ENCODE data around the gene MPDZ. TPM values are rescaled to one million over a fixed set of nuclear protein-coding genes. Genes with fewer than 3 reads are reported as not detected.

The MPDZ gene
- total and polyA plus RNA-seq, 8 donors, result 6.4 to 54.3 (median 13.7) TPM

- Histone ChIP-seq H3K27ac (no peak overlapping the region), H3K9me3 (peaks cover 0 to 20% (median 4%) of the 10 kb centered on the region in 4 donors), H3K36me3 (no peaks in the 10 kb centered on the region), H3K4me1 (no peaks in the 10 kb centered on the region), H3K4me3 (no peak overlapping the region), H3K27me3 (no peaks in the 10 kb centered on the region)
- intact Hi-C loops (cut with DNase I; ENCODE audit: low total_unique reads), result no loop called here
- TF ChIP-seq POLR2AphosphoS5 (IDR thresholded peaks at IDR 0.05) (no peak), EP300 (IDR thresholded peaks at IDR 0.05) (no peak), POLR2A (IDR thresholded peaks at IDR 0.05) (no peak), CTCF (IDR thresholded peaks at IDR 0.05) (no peak)
- DNase-seq, result no peak
Measured at GRCh38 chr9:13071921-13072320, 207.6 kb downstream of the MPDZ start.

- H3K4me1 ChIP-seq, result no peaks in the 10 kb centered on the region
- intact Hi-C loops (cut with DNase I; ENCODE audit: low total_unique reads), result no loop called here
- no peaks in the 10 kb centered on the region for H3K36me3 ChIP-seq
- H3K9me3 ChIP-seq, result peaks cover 0 to 20% (median 4%) of the 10 kb centered on the region in 4 donors
- WGBS, 5 donors, result 91 to 95% (median 93%) methylated on average over 12 of the region's 12 CpGs
- H3K27ac ChIP-seq, result no peak overlapping the region
- TF ChIP-seq CTCF (IDR thresholded peaks at IDR 0.05) (no peak), POLR2A (IDR thresholded peaks at IDR 0.05) (no peak), EP300 (IDR thresholded peaks at IDR 0.05) (no peak), POLR2AphosphoS5 (IDR thresholded peaks at IDR 0.05) (no peak)
- no peaks in the 10 kb centered on the region for H3K27me3 ChIP-seq
- no peak overlapping the region for H3K4me3 ChIP-seq
- DNase-seq, result no peak
Measured at GRCh38 chr9:13070612-13071595, 208.6 kb downstream of the MPDZ start.

- Histone ChIP-seq H3K36me3 (no peaks in the 10 kb centered on the region), H3K27ac (no peak overlapping the region), H3K27me3 (no peaks in the 10 kb centered on the region), H3K9me3 (peaks cover 0 to 7% (median 2%) of the 10 kb centered on the region in 4 donors), H3K4me3 (no peak overlapping the region), H3K4me1 (no peaks in the 10 kb centered on the region)
- WGBS, 5 donors, result 86 to 90% (median 87%) methylated on average over 3 of the region's 3 CpGs
- no peak for TF ChIP-seq CTCF (IDR thresholded peaks at IDR 0.05)
- no peak for TF ChIP-seq POLR2AphosphoS5 (IDR thresholded peaks at IDR 0.05)
- no peak for TF ChIP-seq EP300 (IDR thresholded peaks at IDR 0.05)
- no peak for TF ChIP-seq POLR2A (IDR thresholded peaks at IDR 0.05)
- intact Hi-C loops (cut with DNase I; ENCODE audit: low total_unique reads), result no loop called here
- DNase-seq, result no peak
Measured at GRCh38 chr9:13069498-13069897, 210.0 kb downstream of the MPDZ start.

- intact Hi-C loops (cut with DNase I; ENCODE audit: low total_unique reads), result no loop called here
- Histone ChIP-seq H3K9me3 (no peaks in the 10 kb centered on the region), H3K27me3 (no peaks in the 10 kb centered on the region), H3K4me3 (no peak overlapping the region), H3K27ac (no peak overlapping the region), H3K4me1 (no peaks in the 10 kb centered on the region), H3K36me3 (no peaks in the 10 kb centered on the region)
- 23 to 55% (median 40%) methylated on average over 1 of the region's 1 CpG for WGBS, 5 donors
- TF ChIP-seq EP300 (IDR thresholded peaks at IDR 0.05) (no peak), POLR2AphosphoS5 (IDR thresholded peaks at IDR 0.05) (no peak), POLR2A (IDR thresholded peaks at IDR 0.05) (no peak), CTCF (IDR thresholded peaks at IDR 0.05) (no peak)
- DNase-seq, result no peak
Measured at GRCh38 chr9:13064676-13065075, 214.8 kb downstream of the MPDZ start.

Data from stomach (tissue), 9 donors.